Kidney (tissue), 14 donors: ENCODE data around the gene NIPA2. TPM values are rescaled to one million over a fixed set of nuclear protein-coding genes. Genes with fewer than 3 reads are reported as not detected.
A peak's percentile ranks its signal among the peaks of the same experiment; 100 is the strongest.

Experiments
- DNase-seq, 5 donors: peaks; one replicate each; pipeline ENCODE4 v3.0.0-alpha.2; 2013 to 2020
- FAIRE-seq: peaks from 2 replicates; lab custom pipeline; 2012; peaks lifted over from hg19 to GRCh38; lab: Jason Lieb, UNC
- H3K27ac ChIP-seq, 2 donors: one replicate each; pipeline ENCODE4 v1.7.0; 2013; ENCODE audit warnings: low read depth in 2 of 2, low read length in 2 of 2, inconsistent platforms in 1 of 2
- H3K27me3 ChIP-seq: one replicate; pipeline ENCODE4 v1.7.1; 2013; ENCODE audit warnings: low read length, inconsistent platforms; ENCODE audit not compliant: control insufficient read depth, insufficient read depth
- H3K36me3 ChIP-seq, 3 donors: one replicate each; pipeline versions ENCODE4 v1.7.0 to v1.7.1; 2013; ENCODE audit warnings: low read length in 3 of 3, control low read depth in 1 of 3, inconsistent platforms in 1 of 3; ENCODE audit not compliant: insufficient read depth in 3 of 3, control insufficient read depth in 2 of 3
- H3K4me1 ChIP-seq, 3 donors: one replicate each; pipeline versions ENCODE4 v1.7.0 to v1.7.1; 2013; ENCODE audit warnings: low read length in 3 of 3, inconsistent platforms in 1 of 3, low read depth in 1 of 3; ENCODE audit not compliant: control insufficient read depth in 2 of 3, insufficient read depth in 2 of 3
- H3K4me3 ChIP-seq, 3 donors: one replicate each; pipeline versions ENCODE4 v1.7.0 to v1.8.1; 2013; ENCODE audit warnings: low read length in 3 of 3, control low read depth in 1 of 3, inconsistent platforms in 1 of 3
- H3K9ac ChIP-seq, 3 donors: one replicate each; pipeline versions ENCODE4 v1.7.0 to v1.7.1; 2013; ENCODE audit warnings: low read length in 3 of 3, control low read depth in 1 of 3, inconsistent platforms in 1 of 3
- H3K9me3 ChIP-seq, 3 donors: one replicate each; pipeline versions ENCODE4 v1.7.0 to v1.7.1; 2013; ENCODE audit warnings: low read length in 3 of 3, control low read depth in 1 of 3, inconsistent platforms in 1 of 3; ENCODE audit not compliant: control insufficient read depth in 2 of 3, insufficient read depth in 1 of 3
- CTCF ChIP-seq: IDR thresholded peaks from 3 replicates; pipeline ENCODE4 v1.5.1; 2012; ENCODE audit warnings: mild to moderate bottlenecking, moderate library complexity, borderline replicate concordance; ENCODE audit not compliant: insufficient read depth; ENCODE audit errors: extremely low read depth
- intact Hi-C: fragments of 100-400 bp; cut with DNase I; formaldehyde crosslinking; loops from one replicate; pipeline ENCODE4 v1.11.1; 2022
- polyA plus RNA-seq: library from polyadenylated mRNA; stranded (reverse); fragments of 350-450 nt; fragmentation: Illumina TruSeq; extraction: RNeasy Lipid Tissue Mini Kit (QIAGEN cat#74804); gene quantifications from one replicate; pipeline ENCODE4 v1.2.3, GENCODE V29; 2014; ENCODE audit warnings: low read depth, low replicate concordance; ENCODE audit not compliant: insufficient read depth
- total RNA-seq: library from RNA; stranded (reverse); fragmentation: NEBNext Ultra II Directional; extraction: Animal tissue kit (Norgen Biotek cat#: 25700); gene quantifications from one replicate; pipeline ENCODE4 v1.2.1, GENCODE V29; 2021
- donor health status: control.
- donor health status: control.
- donor health status: control.
- donor health status: control.
- donor health status: control.
- donor health status: DM: yes; HTN: yes; CAD: no.
- donor health status: Normal renal cell carcinoma (clear cell type).

NIPA2 gene
- total and polyA plus RNA-seq, 2 donors from 2014 or later = 30.0 to 48.5 TPM

DNA sequence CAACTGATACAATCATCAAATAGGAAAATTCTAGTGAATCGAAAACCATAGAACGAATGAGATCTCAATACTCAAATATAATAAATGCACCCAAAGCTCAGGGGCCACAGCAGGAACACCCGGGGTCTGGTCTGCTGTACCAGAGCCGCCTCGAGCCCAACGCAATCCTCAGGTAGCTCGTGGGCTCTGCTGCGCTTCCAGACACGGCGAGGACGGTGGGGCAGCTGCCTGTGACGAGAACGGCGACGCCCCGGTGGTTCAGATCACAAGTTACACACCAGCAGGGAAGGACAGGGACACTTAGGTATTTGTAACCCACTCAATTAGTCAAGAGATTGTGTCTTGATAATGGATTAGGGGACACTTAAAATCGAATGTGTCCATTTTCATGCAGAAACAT lies 54.6 kb downstream of the NIPA2 start:
- FAIRE-seq (no peak), DNase-seq (peak in 1 of 5 donors; percentile 45)
- Histone ChIP-seq H3K4me3 (no peak overlapping the region), H3K9me3 (no peaks in the 10 kb centered on the region), H3K27ac (no peak overlapping the region), H3K27me3 (no peaks in the 10 kb centered on the region), H3K9ac (no peak overlapping the region), H3K4me1 (no peaks in the 10 kb centered on the region), H3K36me3 (peaks cover 4 to 20% (median 8%) of the 10 kb centered on the region in 3 donors)
- intact Hi-C loops = no loop called here
- no peak for TF ChIP-seq CTCF

- Histone ChIP-seq H3K27me3 (no peaks in the 10 kb centered on the region), H3K9me3 (no peaks in the 10 kb centered on the region), H3K9ac (no peak overlapping the region), H3K27ac (no peak overlapping the region), H3K4me1 (no peaks in the 10 kb centered on the region), H3K36me3 (peaks cover 4 to 19% (median 8%) of the 10 kb centered on the region in 3 donors), H3K4me3 (no peak overlapping the region)
- no peak for DNase-seq
- no peak for FAIRE-seq
- TF ChIP-seq CTCF = no peak
- intact Hi-C loops = no loop called here
These were observed 55.4 kb downstream of the NIPA2 start for GRCh38 chr15:22893881-22894280.

- DNase-seq (peak in 1 of 5 donors; percentile 66), FAIRE-seq (no peak)
- TF ChIP-seq CTCF = no peak
- Histone ChIP-seq H3K27ac (no peak overlapping the region), H3K36me3 (peaks cover 4 to 23% (median 8%) of the 10 kb centered on the region in 3 donors), H3K9me3 (no peaks in the 10 kb centered on the region), H3K9ac (no peak overlapping the region), H3K4me1 (no peaks in the 10 kb centered on the region), H3K4me3 (no peak overlapping the region), H3K27me3 (no peaks in the 10 kb centered on the region)
- intact Hi-C loops = no loop called here
These were observed 57.2 kb downstream of the NIPA2 start for GRCh38 chr15:22895465-22896190.

- H3K4me3 ChIP-seq = no peak overlapping the region
- no peaks in the 10 kb centered on the region for H3K27me3 ChIP-seq
- H3K9me3 ChIP-seq = no peaks in the 10 kb centered on the region
- intact Hi-C loops = no loop called here
- DNase-seq = no peak
- no peaks in the 10 kb centered on the region for H3K4me1 ChIP-seq
- H3K36me3 ChIP-seq = peaks cover 4 to 19% (median 17%) of the 10 kb centered on the region in 3 donors
- TF ChIP-seq CTCF = no peak
- FAIRE-seq = no peak
- H3K27ac ChIP-seq = no peak overlapping the region
- H3K9ac ChIP-seq = no peak overlapping the region
These were observed 63.6 kb downstream of the NIPA2 start for GRCh38 chr15:22902046-22902445.
